ENCODE measurements around the gene TFF2.

Gene TFF2

GRCh38 chr21:42350927-42351426 is at the start of gene TFF2:
TFF2 (minus strand) TSS chr21:42350994; CDS start chr21:42350957, 37 bp downstream.
- no peak for DNase-seq (ENCODE audit: low read depth in 2 of 2, low spot score in 1 of 2)

GRCh38 chr21:42400525-42400924 is 49.7 kb upstream of the TFF2 start:
- DNase-seq (ENCODE audit: low read depth in 2 of 2, low spot score in 1 of 2) = no peak

- no peak for DNase-seq (ENCODE audit: low read depth in 2 of 2, low spot score in 1 of 2)
These were observed 47.7 kb upstream of the TFF2 start for GRCh38 chr21:42398436-42399028.

GRCh38 chr21:42397746-42398394 is 47.1 kb upstream of the TFF2 start:
- DNase-seq (ENCODE audit: low read depth in 2 of 2, low spot score in 1 of 2) = no peak

GRCh38 chr21:42396799-42397745 is 46.3 kb upstream of the TFF2 start:
- DNase-seq (ENCODE audit: low read depth in 2 of 2, low spot score in 1 of 2) = no peak

GRCh38 chr21:42395905-42396651 is 45.3 kb upstream of the TFF2 start, which contains the start of gene TMPRSS3:
TMPRSS3 (minus strand) TSS chr21:42396052; CDS start chr21:42395417, 635 bp downstream.
- no peak for DNase-seq (ENCODE audit: low read depth in 2 of 2, low spot score in 1 of 2)

GRCh38 chr21:42395302-42395701 is 44.5 kb upstream of the TFF2 start:
- no peak for DNase-seq (ENCODE audit: low read depth in 2 of 2, low spot score in 1 of 2)

GRCh38 chr21:42393443-42393950 is 42.7 kb upstream of the TFF2 start:
- DNase-seq (ENCODE audit: low read depth in 2 of 2, low spot score in 1 of 2) = no peak

GRCh38 chr21:42392731-42393442 is 42.1 kb upstream of the TFF2 start:
- no peak for DNase-seq (ENCODE audit: low read depth in 2 of 2, low spot score in 1 of 2)

- DNase-seq (ENCODE audit: low read depth in 2 of 2, low spot score in 1 of 2) = no peak
These were observed 40.5 kb upstream of the TFF2 start for GRCh38 chr21:42391297-42391696.

GRCh38 chr21:42390696-42391095 is 39.9 kb upstream of the TFF2 start:
- DNase-seq (ENCODE audit: low read depth in 2 of 2, low spot score in 1 of 2) = no peak

GRCh38 chr21:42390193-42390592 is 39.4 kb upstream of the TFF2 start:
- no peak for DNase-seq (ENCODE audit: low read depth in 2 of 2, low spot score in 1 of 2)

- DNase-seq (ENCODE audit: low read depth in 2 of 2, low spot score in 1 of 2) = no peak
These were observed 38.6 kb upstream of the TFF2 start for GRCh38 chr21:42389449-42389835.

- no peak for DNase-seq (ENCODE audit: low read depth in 2 of 2, low spot score in 1 of 2)
These were observed 38.1 kb upstream of the TFF2 start for GRCh38 chr21:42388740-42389448.

- no peak for DNase-seq (ENCODE audit: low read depth in 2 of 2, low spot score in 1 of 2)
These were observed 37.1 kb upstream of the TFF2 start for GRCh38 chr21:42387843-42388340.

- no peak for DNase-seq (ENCODE audit: low read depth in 2 of 2, low spot score in 1 of 2)
These were observed 36.4 kb upstream of the TFF2 start for GRCh38 chr21:42387164-42387563.

- no peak for DNase-seq (ENCODE audit: low read depth in 2 of 2, low spot score in 1 of 2)
These were observed 35.3 kb upstream of the TFF2 start for GRCh38 chr21:42386034-42386591.

- no peak for DNase-seq (ENCODE audit: low read depth in 2 of 2, low spot score in 1 of 2)
These were observed 34.8 kb upstream of the TFF2 start for GRCh38 chr21:42385619-42386018.

GRCh38 chr21:42384989-42385388 is 34.2 kb upstream of the TFF2 start:
- DNase-seq (ENCODE audit: low read depth in 2 of 2, low spot score in 1 of 2) = no peak
